Measurements from ENCODE around the gene NCAPG.
"Not testable (repeated sequence)": the region's sequence is repeated elsewhere in the genome, so short reads cannot be mapped to it uniquely, and the experiment has no call there.

Gene NCAPG

GRCh38 chr4:17788956-17789355, 21.8 kb upstream of the NCAPG start:
- DNase-seq (ENCODE audit: low read depth), result no peak

- no peak for DNase-seq (ENCODE audit: low read depth)
Observed at GRCh38 chr4:17794730-17795129, 16.0 kb upstream of the NCAPG start.

- DNase-seq (ENCODE audit: low read depth), result no peak
Observed at GRCh38 chr4:17797808-17798207, 13.0 kb upstream of the NCAPG start.

- no peak for DNase-seq (ENCODE audit: low read depth)
Observed at GRCh38 chr4:17805580-17806155, 5.1 kb upstream of the NCAPG start.

- DNase-seq (ENCODE audit: low read depth), result no peak
Observed at GRCh38 chr4:17807446-17807845, 3.3 kb upstream of the NCAPG start.

GRCh38 chr4:17809667-17810066, 1.1 kb upstream of the NCAPG start:
- no peak for DNase-seq (ENCODE audit: low read depth)

- DNase-seq (ENCODE audit: low read depth), result no peak
Observed at GRCh38 chr4:17811078-17811603, 362 bp downstream of the NCAPG start.

DNA sequence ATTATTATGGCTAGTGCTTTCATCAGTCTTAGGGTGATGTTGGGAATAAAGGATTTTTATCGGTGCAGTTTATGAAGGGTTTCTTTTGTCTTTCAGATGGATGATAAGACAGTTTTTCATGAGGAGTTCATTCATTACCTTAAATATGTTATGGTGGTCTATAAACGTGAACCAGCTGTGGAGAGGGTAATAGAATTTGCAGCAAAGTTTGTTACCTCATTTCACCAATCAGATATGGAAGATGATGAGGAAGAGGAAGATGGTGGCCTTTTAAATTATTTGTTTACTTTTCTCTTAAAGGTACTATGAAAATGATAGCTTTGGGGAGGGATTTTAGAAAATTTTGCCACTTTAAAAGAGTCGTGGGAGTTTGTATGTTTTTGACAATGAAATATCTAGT, 1.3 kb downstream of the NCAPG start:
- DNase-seq (ENCODE audit: low read depth), result no peak

GRCh38 chr4:17812801-17813200, 2.0 kb downstream of the NCAPG start:
- DNase-seq (ENCODE audit: low read depth), result no peak

DNA sequence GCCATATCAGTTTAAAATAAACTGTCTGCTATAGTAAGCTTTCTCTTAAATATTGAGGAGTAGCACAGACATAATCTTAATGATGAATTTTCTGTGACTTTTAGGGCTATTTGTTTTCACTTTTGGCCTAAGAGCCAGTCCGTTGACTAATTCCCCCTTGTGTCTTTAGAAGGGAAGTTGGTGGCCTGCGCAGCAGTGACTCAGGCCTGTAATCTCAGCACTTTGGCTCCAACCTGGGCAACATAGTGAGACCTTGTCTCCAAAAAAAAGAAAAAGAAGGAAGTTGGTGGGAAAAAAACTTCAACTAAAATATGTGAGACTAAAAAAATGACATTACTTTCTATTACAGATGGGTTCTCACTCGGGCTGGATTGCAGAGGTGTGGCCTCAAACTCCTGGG, 3.4 kb downstream of the NCAPG start:
- no peak for DNase-seq (ENCODE audit: low read depth)

GRCh38 chr4:17816142-17816541, 5.4 kb downstream of the NCAPG start:
- DNase-seq (ENCODE audit: low read depth), result no peak

- DNase-seq (ENCODE audit: low read depth), result no peak
Observed at GRCh38 chr4:17817027-17817426, 6.2 kb downstream of the NCAPG start.

DNA sequence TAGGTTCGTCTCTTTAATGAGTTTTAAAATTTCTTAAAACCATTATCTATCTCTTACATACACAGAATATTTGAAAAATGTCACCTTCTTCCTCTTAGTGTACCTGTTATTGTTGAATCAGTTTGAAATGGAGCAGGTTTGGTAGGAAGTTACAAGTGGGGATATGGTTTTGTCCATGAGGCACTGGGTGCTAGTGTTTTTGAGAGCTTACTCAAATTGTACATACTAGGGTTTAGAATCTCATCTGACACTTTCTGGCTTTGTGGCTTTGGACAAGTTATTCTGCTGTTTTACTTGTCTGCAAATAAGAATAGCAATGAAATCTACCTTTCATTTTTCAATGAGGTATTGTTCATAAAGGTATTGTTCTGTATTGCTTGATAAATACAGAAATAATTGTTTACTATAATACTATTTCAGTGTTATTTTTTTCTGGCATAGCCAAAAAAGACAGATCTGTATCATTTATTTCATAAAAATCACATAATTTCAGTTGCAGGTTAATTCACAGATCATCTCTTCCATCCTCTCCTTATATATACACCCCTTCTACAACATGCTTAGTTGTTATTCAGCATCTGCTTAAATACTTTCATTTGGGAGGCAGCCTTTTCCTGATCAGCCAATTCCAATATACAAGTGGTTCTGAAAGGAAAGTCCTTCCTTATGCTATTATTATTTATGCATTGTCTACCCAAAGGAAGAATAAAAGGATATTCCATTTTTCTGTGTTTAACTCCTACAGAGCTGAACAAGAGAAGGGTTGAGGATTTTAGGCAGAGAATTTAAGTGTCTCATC, 13.3 kb downstream of the NCAPG start:
- DNase-seq (ENCODE audit: low read depth), result no peak

DNA sequence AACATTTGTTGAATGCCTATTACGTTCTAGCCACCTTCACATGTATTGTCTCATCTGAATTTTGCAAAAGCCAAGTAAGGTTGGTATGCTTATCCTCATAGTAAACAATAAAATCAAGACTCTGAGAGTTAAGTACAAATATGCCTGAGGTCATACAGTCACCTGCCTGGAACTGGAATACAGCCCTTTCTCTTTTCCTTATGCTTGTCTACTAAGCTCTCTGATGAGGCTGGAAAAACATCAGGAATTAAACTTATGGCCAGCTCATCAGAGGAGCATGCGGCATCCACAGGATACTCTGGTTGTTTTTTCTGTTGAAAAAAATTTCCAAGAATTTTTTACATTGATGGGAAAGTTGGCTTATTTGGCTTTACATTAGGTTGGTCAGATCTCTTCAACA, 35.5 kb downstream of the NCAPG start:
- DNase-seq (ENCODE audit: low read depth), result no peak

DNA sequence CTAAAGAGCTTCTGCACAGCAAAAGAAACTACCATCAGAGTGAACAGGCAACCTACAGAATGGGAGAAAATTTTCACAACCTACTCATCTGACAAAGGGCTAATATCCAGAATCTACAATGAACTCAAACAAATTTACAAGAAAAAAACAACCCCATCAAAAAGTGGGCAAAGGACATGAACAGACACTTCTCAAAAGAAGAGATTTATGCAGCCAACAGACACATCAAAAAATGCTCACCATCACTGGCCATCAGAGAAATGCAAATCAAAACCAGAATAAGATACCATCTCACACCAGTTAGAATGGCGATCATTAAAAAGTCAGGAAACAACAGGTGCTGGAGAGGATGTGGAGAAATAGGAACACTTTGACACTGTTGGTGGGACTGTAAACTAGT, 39.5 kb downstream of the NCAPG start:
- not testable (repeated sequence) for DNase-seq (ENCODE audit: low read depth)

GRCh38 chr4:17851959-17852358, 41.2 kb downstream of the NCAPG start:
- DNase-seq (ENCODE audit: low read depth), result no peak

DNA sequence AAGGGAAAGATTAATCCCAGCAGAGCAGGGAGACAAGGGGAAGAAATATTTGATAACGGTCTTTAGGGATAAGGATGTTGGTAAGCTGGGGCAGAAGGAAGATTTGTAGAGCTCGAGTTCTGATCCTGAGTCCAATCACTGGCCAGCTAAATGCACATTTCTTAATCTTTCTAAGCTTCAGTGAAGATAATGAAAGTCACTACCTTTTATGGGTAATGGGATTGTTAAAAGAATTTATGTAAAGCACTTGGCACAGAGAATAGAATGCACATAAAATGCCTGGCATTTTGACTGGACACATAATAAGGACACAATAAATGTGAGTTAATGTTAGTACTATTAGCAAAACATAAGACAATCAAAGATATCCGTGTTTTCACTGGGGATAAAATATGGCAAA, 43.3 kb downstream of the NCAPG start:
- DNase-seq (ENCODE audit: low read depth), result no peak

GRCh38 chr4:17859793-17860406, 49.1 kb downstream of the NCAPG start:
- no peak for DNase-seq (ENCODE audit: low read depth)

GRCh38 chr4:17861906-17862305, 51.1 kb downstream of the NCAPG start:
- DNase-seq (ENCODE audit: low read depth), result not testable (repeated sequence)

DNA sequence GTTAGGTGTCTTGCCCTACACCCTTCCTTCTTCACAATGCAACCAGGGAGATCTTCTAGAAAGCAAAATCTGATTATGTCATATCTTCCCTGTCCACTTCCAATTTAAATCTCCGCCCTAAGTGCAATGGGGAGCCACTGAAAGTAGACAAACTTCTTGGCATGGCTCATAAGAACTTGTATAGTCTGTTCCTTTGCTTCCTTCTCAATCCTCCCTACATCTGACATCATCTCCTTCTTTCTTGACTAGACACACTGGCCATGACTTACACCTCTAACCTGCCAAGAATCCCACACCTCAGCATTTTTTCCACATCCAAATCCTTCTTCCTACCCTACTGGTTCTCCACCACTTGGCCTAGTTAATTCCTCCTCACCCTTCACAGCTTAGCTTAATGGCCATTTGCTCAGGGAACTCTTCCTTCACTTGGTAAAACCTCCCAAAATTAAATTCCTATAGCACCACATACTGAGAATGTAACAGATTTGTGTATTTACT, 55.1 kb downstream of the NCAPG start:
- no peak for DNase-seq (ENCODE audit: low read depth)

- DNase-seq (ENCODE audit: low read depth), result no peak
Observed at GRCh38 chr4:17866810-17867209, 56.0 kb downstream of the NCAPG start.

GRCh38 chr4:17867276-17867675, 56.5 kb downstream of the NCAPG start:
- no peak for DNase-seq (ENCODE audit: low read depth)

DNA sequence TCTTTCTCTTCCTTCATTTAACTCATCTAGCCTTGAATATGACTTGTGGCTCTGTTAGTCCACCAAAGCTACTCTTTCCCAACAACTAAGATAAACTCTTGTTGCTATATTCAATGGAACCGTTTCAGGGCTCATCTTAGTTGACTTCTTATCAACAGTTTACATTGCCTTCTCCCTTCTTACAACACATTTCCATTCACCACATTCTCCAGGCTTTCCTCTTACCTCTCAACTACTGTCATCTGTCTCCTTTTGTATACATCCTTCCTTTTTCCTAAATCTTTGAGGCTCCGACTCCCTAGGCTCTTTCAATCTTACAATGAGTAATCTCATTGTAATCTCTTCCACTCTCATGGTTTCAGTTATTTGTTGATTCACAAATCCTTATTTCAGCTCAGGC, 58.5 kb downstream of the NCAPG start:
- no peak for DNase-seq (ENCODE audit: low read depth)

Measured in stimulated activated CD8-positive, alpha-beta memory T cell treated with anti-CD3 and anti-CD28 coated beads, Interleukin-15, amount 100 ng/mL, for 1 hour (primary cell).